GM21423 (cell line): ENCODE results near the gene TTR.
A peak's percentile ranks its signal among the peaks of the same experiment; 100 is the strongest.

Experiments
- ATAC-seq: cut with Tn5 transposase; IDR thresholded peaks from one replicate; pipeline ENCODE4 v1.9.1; 2021; ENCODE audit warnings: mild to moderate bottlenecking, moderate library complexity; ENCODE audit not compliant: unreplicated experiment

Gene TTR

DNA sequence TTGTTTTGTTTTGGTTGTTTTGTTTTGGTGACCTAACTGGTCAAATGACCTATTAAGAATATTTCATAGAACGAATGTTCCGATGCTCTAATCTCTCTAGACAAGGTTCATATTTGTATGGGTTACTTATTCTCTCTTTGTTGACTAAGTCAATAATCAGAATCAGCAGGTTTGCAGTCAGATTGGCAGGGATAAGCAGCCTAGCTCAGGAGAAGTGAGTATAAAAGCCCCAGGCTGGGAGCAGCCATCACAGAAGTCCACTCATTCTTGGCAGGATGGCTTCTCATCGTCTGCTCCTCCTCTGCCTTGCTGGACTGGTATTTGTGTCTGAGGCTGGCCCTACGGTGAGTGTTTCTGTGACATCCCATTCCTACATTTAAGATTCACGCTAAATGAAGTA is at the start of gene TTR:
TSS of gene TTR (plus strand) at position 250 of the 400 bp plus-strand sequence. CDS start at position 276, 26 bp downstream.
- no peak for ATAC-seq

DNA sequence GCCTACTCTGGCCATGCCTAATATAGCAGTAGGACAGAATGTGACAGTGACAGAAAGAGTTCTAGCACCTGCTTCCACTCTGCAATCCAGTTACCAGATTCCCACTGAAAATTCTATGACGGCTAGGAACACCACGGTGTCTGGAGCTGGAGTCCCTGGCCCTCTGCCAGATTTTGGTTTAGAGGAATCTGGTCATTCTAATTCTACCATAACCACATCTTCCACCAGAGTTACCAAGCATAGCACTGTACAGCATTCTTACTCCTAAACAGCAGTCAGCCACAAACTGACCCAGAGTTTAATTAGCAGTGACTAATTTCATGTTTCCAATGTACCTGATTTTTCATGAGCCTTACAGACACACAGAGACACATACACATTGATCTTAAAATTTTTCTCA is 45.2 kb upstream of the TTR start:
- no peak for ATAC-seq

DNA sequence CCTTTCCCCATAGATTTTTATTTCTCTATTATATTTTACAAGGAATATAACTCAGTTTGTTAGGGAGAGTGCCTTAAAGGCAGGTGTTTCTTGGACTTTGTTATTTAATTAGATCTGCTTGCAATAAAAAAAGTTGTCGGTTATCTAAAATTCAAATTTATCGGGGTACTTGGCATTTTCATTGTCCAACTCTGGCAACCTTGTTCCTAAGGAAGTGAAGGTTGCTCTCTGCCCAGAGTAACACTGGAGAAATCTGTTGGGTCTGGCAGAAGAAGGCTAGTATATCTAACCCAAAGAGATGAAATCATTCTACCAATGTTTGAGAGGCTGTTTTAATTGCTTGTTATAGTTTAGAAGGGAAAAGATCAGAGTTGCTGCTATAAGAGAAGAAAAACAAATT is 42.8 kb upstream of the TTR start:
- no peak for ATAC-seq

DNA sequence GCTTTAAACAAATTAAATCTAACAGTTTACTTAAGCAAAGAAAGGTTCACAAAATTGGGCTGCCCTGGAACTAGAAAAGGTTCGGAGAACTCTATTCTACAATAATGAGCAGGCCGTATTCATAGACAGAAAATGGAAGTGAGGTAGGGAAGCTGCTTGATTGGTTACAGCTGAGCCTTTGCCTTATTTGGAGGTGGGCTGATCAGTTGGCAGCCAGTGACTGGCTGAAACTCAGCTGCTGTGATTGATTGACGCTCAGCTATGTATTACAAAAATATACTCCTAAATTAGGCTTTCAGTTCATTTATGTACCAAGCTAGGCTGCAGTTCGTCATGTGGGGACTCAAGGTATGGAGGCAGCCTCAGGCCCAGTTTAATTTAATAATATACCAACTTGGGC is 42.3 kb upstream of the TTR start:
- no peak for ATAC-seq

DNA sequence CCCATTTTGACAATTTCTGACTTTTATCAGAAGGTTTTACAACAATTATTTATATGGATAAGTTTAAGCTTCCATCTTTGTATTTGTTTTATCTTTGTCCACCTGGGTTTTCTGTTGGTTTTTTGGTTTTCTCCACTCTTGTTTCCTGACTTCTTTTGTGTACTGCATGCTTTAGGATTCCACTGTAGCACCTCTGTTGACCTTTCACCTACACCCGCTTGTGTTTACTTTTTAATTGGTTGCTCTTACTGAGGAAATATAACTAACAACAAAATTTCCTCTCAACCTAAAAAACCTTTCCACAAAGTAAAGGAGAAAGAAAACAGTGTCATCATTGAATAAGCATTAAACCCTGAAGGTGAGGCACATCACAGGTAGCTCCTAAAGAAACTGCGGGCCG is 39.8 kb upstream of the TTR start:
- no peak for ATAC-seq

DNA sequence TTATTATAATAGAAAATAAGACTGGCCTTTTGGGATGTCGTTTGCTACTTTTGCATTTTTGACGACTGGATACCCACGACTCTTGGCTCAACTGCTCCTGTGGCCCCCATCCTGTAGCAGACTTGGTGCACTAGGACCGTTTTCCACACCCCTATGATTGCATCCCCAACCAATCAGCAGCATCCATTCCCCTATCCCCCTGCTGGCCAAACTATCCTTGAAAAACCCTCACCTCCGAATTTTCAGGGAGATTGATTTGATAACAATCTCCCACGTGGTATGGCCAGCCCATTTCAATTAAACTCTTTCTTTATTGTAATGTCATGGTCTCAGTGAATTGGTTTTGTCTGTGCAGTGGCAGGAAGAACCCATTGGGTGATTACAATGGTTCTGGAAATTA is 37.9 kb upstream of the TTR start:
- ATAC-seq = no peak

DNA sequence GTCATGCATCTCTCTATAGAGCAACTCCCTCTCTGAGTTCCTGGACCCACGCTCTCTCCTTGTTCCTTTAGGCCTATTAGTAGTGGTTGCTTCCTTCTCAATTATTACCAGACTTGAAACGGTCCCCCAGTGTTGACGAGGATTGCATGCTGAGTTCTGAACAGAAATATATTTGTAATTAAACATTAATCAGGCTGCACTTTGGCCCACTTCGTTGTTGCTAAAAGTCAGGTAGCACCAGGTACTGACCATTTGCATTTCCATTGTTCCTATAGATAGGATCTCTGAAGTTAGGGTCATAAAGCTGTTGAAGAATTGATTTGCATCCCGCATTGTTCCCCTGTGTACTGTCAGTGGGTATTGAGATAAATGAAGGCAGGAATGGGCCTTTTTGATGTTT is 36.9 kb upstream of the TTR start:
- ATAC-seq = no peak

DNA sequence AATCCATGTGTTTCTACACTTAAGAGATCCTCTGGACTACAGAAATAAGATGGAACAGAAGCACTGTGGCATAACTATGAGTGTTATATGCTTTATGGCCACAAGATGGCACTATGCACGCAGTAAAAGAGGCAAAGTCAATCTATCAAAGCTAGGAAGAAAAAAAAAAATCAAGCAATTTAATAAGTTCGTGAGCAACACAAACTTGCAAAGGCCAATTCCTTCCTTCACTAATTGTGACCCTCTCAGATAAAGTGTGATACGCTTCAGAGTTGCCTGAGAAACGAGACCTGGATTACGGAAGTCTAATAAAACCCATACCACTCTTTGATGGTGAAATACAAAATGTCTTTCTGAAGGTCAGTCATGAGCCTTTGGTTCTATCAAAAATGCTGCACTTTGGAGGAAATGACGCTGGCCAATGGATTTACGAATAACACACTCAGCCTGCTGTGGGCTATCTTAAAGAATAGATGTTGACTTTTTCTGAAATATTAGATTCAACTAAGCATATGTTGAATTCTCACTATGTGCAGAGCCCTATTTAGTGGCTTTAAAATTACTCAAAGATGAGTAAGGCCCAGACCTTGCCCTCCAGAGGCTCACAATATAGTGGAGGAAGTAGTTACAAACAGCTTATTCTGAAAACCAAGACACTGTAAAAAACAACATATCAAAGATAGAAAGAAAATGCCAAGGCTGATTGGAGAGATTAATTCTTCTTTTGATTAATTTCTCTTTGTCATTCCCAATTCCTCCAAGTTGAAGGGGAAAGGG is 35.5 kb upstream of the TTR start:
- ATAC-seq = peak; percentile 75

DNA sequence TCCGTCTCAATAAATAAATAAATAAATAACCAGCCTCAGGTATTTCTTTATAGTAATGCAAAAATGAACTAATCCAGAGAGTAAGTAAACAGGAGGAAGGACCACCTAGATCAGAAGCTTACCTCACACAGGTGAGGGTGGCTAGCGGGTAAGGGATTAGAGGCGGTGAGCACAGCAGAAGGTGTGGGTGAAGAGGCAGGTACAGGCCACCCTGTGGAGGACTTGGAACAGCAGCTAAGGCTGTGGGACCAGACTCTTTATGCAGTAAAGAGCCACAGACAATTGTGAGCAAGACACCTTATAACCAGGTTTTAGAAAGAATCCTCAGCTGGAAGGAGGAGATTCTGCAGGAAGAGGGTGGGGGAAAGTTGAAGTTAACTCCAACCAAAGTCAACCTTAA is 34.2 kb upstream of the TTR start:
- no peak for ATAC-seq

DNA sequence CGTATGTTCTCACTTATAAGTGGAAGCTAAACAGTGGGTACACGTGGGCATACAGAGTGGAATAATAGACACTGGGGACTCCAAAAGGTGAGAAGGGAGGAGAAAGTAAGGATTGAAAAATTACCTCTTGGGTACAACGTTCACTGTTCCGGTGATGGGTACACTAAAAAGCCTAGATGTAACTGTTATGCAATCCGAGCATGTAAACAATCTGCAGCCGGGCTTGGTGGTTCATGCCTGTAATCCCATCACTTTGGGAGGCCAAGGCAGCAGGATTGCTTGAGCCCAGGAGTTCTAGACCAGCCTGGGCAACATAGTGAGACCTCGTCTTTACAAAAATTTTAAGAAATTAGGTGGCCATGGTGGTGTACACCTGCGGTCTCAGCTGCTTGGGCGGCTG is 33.1 kb upstream of the TTR start:
- no peak for ATAC-seq

DNA sequence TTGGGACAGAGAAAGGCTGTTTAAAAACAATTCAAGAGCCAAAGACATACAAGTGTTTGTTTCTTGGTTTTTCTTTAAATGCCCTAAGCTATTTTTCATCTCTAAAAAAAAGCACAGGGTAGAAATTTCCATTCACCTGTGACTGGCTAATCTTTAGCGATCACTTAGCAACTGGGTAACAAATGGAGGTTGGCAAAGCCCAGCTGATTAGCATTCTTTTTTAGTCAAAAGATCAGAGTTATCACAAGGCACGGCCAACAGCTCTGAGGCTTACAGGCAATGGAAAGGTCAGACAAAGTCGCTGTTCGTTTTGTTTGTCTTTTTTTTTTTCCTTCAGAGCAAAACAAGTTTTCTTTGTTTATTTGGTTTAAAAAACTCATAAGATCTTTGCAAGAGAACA is 29.0 kb upstream of the TTR start:
- no peak for ATAC-seq

DNA sequence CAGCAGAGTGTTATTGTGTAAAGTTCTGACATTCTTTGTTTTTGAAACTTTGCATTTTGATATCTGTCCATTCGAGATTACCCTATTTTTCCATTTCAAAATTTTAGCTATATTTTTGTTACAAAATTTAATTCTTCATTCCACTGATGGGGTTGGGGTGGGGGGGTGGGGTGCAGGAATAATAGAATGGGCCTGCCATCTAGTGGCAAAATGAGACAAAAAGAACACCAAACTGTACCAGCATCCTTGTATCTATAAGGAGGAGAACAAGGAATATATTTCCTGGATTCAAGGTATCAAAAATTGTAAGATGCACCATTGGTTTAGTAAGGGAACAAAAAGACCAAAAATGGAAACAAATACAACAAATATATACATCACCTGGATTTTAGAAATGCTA is 27.9 kb upstream of the TTR start:
- ATAC-seq = no peak

DNA sequence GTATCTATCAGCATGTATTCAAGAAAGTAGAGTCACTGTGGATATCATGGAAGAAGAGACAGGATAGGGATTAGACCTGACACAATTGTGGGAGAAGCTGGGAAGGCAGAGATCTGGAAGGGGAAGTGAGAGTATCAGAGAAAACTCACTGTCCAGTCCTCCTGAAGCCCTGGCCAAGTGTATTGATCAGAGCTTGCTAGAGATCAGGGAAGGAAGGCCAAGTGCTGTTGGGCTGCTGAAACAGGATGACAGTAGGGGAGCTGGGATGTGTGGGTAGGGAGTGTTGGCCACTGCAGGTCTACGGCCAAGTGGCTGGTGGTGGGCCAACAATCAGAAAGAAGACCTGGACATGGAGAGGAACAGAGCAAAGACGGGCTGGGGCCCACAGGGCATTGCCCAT is 26.3 kb upstream of the TTR start:
- no peak for ATAC-seq

DNA sequence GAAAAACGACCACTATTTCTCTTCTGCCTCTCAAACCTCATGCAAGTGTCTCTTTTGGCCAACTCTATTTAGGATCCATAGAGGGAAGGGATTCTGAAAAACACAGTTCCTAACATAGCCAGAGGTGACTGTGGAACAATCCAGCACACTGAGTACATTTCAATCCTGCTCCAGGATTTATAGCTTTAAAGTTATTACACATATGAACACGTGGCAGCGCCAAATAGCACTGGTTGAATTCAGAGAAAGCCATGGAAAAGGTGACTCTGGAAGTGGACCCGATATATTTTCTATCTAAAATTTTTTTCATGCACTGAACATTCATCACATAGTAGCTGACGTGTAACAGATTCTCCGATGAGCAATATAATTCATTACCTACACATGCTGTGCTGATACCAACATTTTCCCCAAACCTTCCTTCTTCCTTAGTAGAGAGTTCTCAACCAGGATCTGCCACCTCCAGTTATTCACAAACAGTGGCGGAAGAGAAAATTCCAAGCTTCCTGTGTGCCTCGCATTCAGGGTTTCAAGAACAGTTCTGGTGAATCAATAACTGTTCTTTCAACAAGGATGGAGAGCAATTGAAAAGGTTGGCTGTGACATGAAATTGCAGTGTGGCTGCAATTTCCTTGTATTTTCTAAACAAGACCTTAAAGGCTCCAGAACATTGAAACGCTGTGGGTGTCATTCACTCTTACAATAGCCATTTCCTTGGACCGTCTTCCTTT is 25.7 kb upstream of the TTR start:
- no peak for ATAC-seq

DNA sequence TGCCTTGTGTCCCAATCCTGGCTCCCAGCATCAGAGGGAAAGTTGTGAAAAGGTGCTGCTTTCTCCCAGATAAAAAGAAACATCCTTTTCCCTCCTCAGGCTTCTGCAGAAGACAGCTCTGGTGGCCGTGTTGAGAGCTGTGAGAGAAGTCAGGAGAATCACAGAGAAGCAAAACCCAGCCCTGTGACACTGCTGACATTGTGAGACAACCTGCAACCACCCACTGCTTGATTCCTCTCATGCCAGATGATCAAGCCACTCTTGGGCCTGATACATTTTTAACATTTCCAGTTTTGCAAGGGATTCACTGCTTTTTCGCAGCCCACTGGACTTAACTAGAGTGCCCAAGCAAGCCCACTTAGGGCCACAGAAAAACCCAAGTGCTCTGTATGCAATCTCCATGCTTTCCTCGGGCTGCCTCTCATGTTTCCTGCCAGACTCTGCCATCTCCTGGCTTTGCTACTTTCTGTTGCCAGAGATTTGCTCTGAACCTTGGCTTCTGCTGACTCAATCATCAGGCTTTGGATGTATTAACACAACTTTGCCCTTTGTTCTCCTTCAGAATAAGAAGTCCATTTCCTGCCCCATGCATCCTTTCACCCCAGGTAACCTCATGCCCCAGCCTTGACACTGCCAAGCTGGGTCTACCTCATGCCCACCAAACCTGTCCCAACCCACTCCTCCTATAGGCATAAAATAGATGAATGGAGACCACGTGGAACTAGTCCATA is 24.9 kb upstream of the TTR start:
- no peak for ATAC-seq

DNA sequence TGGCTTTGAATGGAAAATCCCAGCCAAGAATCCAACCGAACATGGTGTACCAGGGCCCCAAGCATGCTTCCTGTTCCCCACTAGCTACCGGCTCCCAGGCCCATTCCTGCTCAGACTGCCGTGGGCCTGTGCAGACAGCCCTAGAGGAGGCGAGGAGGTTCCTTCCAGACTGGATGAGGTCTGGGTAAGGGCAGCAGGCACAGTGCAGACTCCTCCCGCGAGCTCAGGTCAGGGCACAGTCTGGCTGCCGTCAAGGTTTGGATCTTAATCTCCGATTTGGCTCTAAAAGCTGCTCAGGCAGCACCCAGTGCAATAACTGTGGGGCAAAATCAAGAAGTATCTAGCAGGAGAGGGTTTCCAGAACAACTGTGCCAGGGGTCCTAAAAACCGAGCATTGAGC is 19.3 kb upstream of the TTR start:
- ATAC-seq = no peak

DNA sequence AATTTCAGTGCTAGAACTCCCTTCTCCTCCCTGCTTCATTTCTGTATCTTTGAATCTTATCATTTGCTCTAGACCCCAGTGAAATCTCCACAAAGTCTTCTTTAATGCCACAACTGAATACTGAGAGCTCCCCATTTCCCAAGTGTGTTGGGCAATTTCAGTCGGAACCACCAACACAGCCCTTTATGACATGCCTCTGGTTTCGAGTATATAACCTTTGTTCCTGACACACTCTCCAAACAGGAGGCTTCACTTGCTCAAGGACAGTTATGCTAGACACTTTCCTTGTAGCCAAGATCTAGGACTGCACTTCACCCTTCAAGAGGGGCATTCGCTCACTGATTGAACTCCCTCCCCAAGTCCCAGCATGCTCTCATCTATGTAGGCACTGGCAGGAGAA is 18.6 kb upstream of the TTR start:
- no peak for ATAC-seq

DNA sequence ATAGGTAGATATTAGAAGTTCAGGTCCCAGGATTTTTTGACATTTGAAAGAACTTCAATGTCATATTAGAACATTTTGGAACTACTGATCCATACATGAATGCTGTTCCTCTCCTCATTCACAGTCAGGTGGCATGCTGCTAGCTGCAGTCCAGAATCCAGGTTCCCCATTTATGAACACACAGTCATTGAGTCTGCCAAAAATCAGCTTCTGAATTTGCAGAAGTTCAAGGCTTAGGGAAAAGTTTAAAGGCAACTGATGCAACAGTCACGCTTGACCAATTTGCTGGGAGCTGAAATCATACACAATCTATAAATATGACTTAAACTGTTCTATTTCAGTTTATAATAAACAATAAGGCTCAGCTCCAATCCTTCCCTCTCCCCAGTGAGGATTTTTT is 17.3 kb upstream of the TTR start:
- ATAC-seq = no peak

DNA sequence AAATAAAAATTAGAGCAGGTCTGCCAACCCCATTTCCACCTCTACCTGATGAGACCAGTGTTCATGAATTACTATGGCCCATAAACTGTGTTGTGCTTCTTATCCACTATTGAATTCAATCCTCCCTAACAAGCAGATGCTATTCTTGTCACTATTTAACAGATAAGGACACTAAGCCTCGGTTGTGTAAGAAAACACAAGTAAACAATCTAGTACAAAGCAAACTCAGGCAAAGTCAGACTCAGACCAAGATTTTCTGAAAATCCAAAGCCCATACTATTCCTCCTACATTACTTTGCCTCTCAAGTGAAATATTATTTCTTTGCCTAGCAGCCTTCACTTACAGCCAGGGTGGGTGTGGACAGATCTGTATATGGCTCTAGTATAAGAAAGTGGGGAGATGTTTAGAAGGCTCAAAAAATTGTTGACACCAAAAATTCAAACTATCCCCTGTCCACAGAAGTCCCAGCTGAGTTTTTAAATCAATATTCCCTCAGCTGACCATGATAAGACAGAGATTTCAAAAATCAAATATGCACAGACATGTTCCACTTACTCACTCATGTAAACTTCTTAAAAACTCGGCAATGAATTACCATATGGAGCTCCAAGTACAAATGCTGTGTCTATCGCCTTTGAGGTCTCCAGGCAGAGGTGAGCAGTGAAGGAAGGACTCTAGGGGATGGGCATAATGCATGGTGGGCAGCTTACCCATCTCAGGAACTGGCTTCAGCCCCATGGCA is 16.0 kb upstream of the TTR start:
- no peak for ATAC-seq

DNA sequence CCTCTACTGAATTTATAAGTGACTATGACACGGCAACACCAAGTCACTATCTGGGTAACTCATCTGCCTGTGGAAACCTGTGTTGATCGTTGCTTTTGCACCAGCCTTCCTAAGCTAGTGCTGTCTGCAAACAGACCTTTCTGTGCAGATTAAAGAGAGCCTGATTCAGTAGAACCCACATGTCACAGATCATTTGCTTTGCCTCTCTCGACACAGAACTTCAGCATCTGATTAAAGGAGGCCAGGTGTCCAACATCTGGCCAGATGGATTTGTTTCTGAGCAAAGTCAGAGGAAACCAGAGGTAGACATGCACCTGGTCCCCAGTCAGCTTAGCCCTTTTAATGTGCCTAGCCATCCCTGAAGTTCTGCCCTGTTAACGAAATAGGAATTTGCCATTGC is 15.0 kb upstream of the TTR start:
- no peak for ATAC-seq

DNA sequence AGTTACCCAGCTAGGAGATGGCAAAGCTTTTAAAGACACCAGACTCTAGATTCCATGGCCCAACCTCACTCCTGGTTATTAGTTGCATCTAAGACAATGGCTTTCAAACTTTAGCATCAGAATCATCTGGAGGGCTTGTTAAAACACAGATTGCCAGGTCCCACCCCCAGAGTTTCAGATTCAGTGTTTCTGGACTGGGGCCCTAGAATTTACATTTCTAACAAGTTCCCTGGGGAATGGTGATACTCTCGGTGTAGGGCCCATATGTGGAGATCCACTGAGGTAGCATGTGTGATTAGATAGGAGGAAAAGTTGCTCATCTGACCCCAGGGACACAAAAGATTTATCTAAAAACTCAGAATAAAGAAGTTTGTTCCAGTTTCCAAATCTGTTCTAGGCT is 14.5 kb upstream of the TTR start:
- no peak for ATAC-seq
